DND-41 (cell line): ENCODE measurements around the gene UCP2.

ENCODE experiments used
- ATAC-seq: fragments of 200-7000 bp; cut with Tn5 transposase; 3 replicates; pipeline ENCODE4 v1.9.1; 2021; ENCODE audit warnings: low read depth; ENCODE audit not compliant: insufficient read depth
- DNase-seq: peaks from one replicate; pipeline ENCODE4 v3.0.0-alpha.2; 2020
- H2AFZ ChIP-seq: 2 replicates; pipeline ENCODE4 v1.6.0; 2012; ENCODE audit warnings: low read depth, low read length
- H3K27ac ChIP-seq: 2 replicates; pipeline ENCODE4 v1.5.1; 2012; ENCODE audit warnings: low read length, inconsistent platforms
- H3K27me3 ChIP-seq: fragments of 200-600 bp; sonication (generic); 2 replicates; pipeline ENCODE4 v1.6.0; 2012; ENCODE audit warnings: low read length, mild to moderate bottlenecking, inconsistent platforms; ENCODE audit not compliant: insufficient read depth, poor library complexity
- H3K36me3 ChIP-seq: 2 replicates; pipeline ENCODE4 v1.5.1; 2012; ENCODE audit warnings: low read length, inconsistent platforms; ENCODE audit not compliant: insufficient read depth
- H3K4me1 ChIP-seq: 2 replicates; pipeline ENCODE4 v1.5.1; 2012; ENCODE audit warnings: mild to moderate bottlenecking, low read length; ENCODE audit not compliant: insufficient read depth
- H3K4me2 ChIP-seq: 2 replicates; pipeline ENCODE4 v1.6.0; 2012; ENCODE audit warnings: mild to moderate bottlenecking, moderate library complexity, low read length, inconsistent platforms; ENCODE audit not compliant: insufficient read depth
- H3K4me3 ChIP-seq, 2 experiments: fragments of 200-600 bp in 1 of 2; shearing (Covaris generic) in 1 of 2; 2 replicates each; pipeline ENCODE4 v1.5.1; 2012 to 2016; ENCODE audit warnings: inconsistent platforms in 2 of 2, low read length in 2 of 2, mild to moderate bottlenecking in 2 of 2, low read depth in 1 of 2, moderate library complexity in 1 of 2
- H3K79me2 ChIP-seq: 2 replicates; pipeline ENCODE4 v1.6.0; 2012; ENCODE audit warnings: low read length, inconsistent platforms; ENCODE audit not compliant: insufficient read depth
- H3K9ac ChIP-seq: 2 replicates; pipeline ENCODE4 v1.6.0; 2012; ENCODE audit warnings: low read depth, mild to moderate bottlenecking, inconsistent platforms, low read length, moderate library complexity
- H3K9me3 ChIP-seq: 2 replicates; pipeline ENCODE4 v1.5.1; 2012; ENCODE audit warnings: low read length, moderate library complexity, mild to moderate bottlenecking, inconsistent platforms; ENCODE audit not compliant: insufficient read depth, severe bottlenecking
- H4K20me1 ChIP-seq: 2 replicates; pipeline ENCODE4 v1.6.0; 2012; ENCODE audit warnings: low read length; ENCODE audit not compliant: insufficient read depth
- CTCF ChIP-seq: IDR thresholded peaks from 2 replicates; pipeline ENCODE4 v1.5.1; 2012; ENCODE audit warnings: borderline replicate concordance, low read length, moderate library complexity, mild to moderate bottlenecking; ENCODE audit not compliant: poor library complexity, severe bottlenecking; ENCODE audit errors: extremely low read depth
- EZH2 ChIP-seq: IDR thresholded peaks from 3 replicates; pipeline ENCODE4 v1.6.1; 2012; ENCODE audit warnings: borderline replicate concordance, low read depth, mild to moderate bottlenecking, moderate library complexity, low read length, inconsistent platforms; ENCODE audit not compliant: severe bottlenecking

Gene UCP2

GRCh38 chr11:74005721-74006517 is 23.3 kb upstream of the UCP2 start:
- no peak overlapping the region for H3K9ac ChIP-seq
- peaks cover 6% of the 10 kb centered on the region; the same call in 1 of the 2 replicates for H3K4me1 ChIP-seq
- no peak for DNase-seq
- TF ChIP-seq CTCF (no peak), EZH2 (no peak)
- H3K9me3 ChIP-seq, result no peaks in the 10 kb centered on the region
- no peak for ATAC-seq
- H3K4me2 ChIP-seq, result no peak overlapping the region
- H3K36me3 ChIP-seq, result no peaks in the 10 kb centered on the region
- H3K27ac ChIP-seq, result no peak overlapping the region
- no peaks in the 10 kb centered on the region for H3K79me2 ChIP-seq
- no peak overlapping the region for H2AFZ ChIP-seq
- no peaks in the 10 kb centered on the region for H4K20me1 ChIP-seq
- H3K4me3 ChIP-seq, result no peak overlapping the region
- H3K27me3 ChIP-seq, result no peaks in the 10 kb centered on the region

- H3K27ac ChIP-seq, result no peak overlapping the region
- H3K36me3 ChIP-seq, result no peaks in the 10 kb centered on the region
- peaks cover 6% of the 10 kb centered on the region; the same call in 1 of the 2 replicates for H3K4me1 ChIP-seq
- H2AFZ ChIP-seq, result no peak overlapping the region
- no peak for TF ChIP-seq CTCF
- no peak for TF ChIP-seq EZH2
- no peak overlapping the region for H3K9ac ChIP-seq
- DNase-seq (peak; percentile 58), ATAC-seq (peak; percentile 91)
- H4K20me1 ChIP-seq, result no peaks in the 10 kb centered on the region
- no peaks in the 10 kb centered on the region for H3K79me2 ChIP-seq
- H3K9me3 ChIP-seq, result no peaks in the 10 kb centered on the region
- no peak overlapping the region for H3K4me3 ChIP-seq
- no peaks in the 10 kb centered on the region for H3K27me3 ChIP-seq
- H3K4me2 ChIP-seq, result no peak overlapping the region
Measured at GRCh38 chr11:74004759-74005615, 22.3 kb upstream of the UCP2 start.

GRCh38 chr11:74004046-74004695 is 21.5 kb upstream of the UCP2 start:
- Histone ChIP-seq H4K20me1 (no peaks in the 10 kb centered on the region), H3K4me3 (no peak overlapping the region), H3K27me3 (no peaks in the 10 kb centered on the region), H3K4me2 (no peak overlapping the region), H2AFZ (no peak overlapping the region), H3K4me1 (peaks cover 6% of the 10 kb centered on the region; the same call in 1 of the 2 replicates), H3K9me3 (no peaks in the 10 kb centered on the region), H3K36me3 (no peaks in the 10 kb centered on the region), H3K79me2 (no peaks in the 10 kb centered on the region), H3K27ac (no peak overlapping the region), H3K9ac (no peak overlapping the region)
- DNase-seq (no peak), ATAC-seq (no peak)
- TF ChIP-seq CTCF (no peak), EZH2 (no peak)
